Measurements from ENCODE around the gene XG. TPM values are rescaled to one million over a fixed set of nuclear protein-coding genes. Genes with fewer than 3 reads are reported as not detected.

XG gene
- total and polyA plus RNA-seq, 2 donors (not counting 3 experiments of a cell fraction or from before 2014, with no cell fraction given), result 0.10 TPM; not detected in 1

DNA sequence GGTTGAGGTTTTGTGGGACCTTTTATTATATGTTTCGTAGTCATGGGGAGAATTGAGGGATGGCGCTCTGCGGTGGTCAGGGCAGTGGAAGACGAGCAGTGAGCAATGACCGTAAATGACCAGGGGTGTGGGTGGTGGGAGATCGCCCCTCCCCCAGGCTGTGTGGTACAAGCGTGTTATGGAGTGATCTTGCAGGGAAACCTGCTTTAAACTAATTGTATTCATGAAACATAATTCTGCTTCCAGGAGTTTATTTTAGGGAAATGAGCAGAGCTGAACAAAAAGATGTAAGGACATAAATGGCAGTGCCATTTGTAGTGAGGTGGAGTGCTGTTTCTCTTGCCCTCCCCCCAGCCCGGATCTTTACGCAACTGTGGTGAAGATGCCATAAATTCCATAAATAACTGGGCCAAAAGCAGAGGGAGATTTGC is 97.0 kb downstream of the XG start:
- intact Hi-C loops (cut with micrococcal nuclease), result no loop called here
- FAIRE-seq (no peak), DNase-seq (ENCODE audit: low read depth, low spot score) (no peak)
- H2AFZ ChIP-seq (ENCODE audit: low read depth, low read length), result no peak overlapping the region
- no peaks in the 10 kb centered on the region for H3K79me2 ChIP-seq (ENCODE audit: control insufficient read depth, insufficient read depth, low read length)
- H3K27ac ChIP-seq (ENCODE audit: insufficient read depth, low read depth, low read length), result no peak overlapping the region
- no peaks in the 10 kb centered on the region for H3K9me3 ChIP-seq (replicated peaks; ENCODE audit: control insufficient read depth, insufficient read depth, low read length)
- H3K4me3 ChIP-seq (replicated peaks in 1 of 3; ENCODE audit: insufficient read depth in 1 of 3, low read depth in 1 of 3, low read length in 3 of 3), result no peak overlapping the region
- no peaks in the 10 kb centered on the region for H3K36me3 ChIP-seq (ENCODE audit: control insufficient read depth in 2 of 2, extremely low read depth in 1 of 2, insufficient read depth in 2 of 2, low read length in 2 of 2)
- POLR2A ChIA-PET, result no interaction called here
- BruUV-seq (replicated peaks), result no TSS peak
- CTCF ChIA-PET, result no interaction called here
- TF ChIP-seq FOS (IDR thresholded peaks at IDR 0.05; ENCODE audit: borderline replicate concordance, insufficient read depth, low read length) (no peak), JUN (IDR thresholded peaks at IDR 0.05; ENCODE audit: borderline replicate concordance, insufficient read depth, insufficient read length, low read depth) (no peak), MAX (IDR thresholded peaks at IDR 0.05; ENCODE audit: insufficient read depth, insufficient read length) (no peak)
- H3K9me1 ChIP-seq (replicated peaks; ENCODE audit: control insufficient read depth, extremely low read depth, insufficient read depth, low read length), result no peaks in the 10 kb centered on the region
- no peaks in the 10 kb centered on the region for H4K20me1 ChIP-seq (replicated peaks; ENCODE audit: control insufficient read depth, extremely low read depth, insufficient read depth, low read length)
- H3K4me1 ChIP-seq (ENCODE audit: control insufficient read depth, extremely low read depth, insufficient read depth, low read length), result no peaks in the 10 kb centered on the region
- no peak overlapping the region for H3K4me2 ChIP-seq (ENCODE audit: insufficient read depth, low read length)
- H3K27me3 ChIP-seq (ENCODE audit: control insufficient read depth in 2 of 2, insufficient read depth in 2 of 2, low read length in 2 of 2), result no peaks in the 10 kb centered on the region
- dilution Hi-C loops (cut with MboI; ENCODE audit: extremely low pct_ligation_motif_present, low sequenced_read_pairs), result no loop called here
- H3K9ac ChIP-seq (replicated peaks; ENCODE audit: extremely low read depth, insufficient read depth, low read length), result no peak overlapping the region

DNA sequence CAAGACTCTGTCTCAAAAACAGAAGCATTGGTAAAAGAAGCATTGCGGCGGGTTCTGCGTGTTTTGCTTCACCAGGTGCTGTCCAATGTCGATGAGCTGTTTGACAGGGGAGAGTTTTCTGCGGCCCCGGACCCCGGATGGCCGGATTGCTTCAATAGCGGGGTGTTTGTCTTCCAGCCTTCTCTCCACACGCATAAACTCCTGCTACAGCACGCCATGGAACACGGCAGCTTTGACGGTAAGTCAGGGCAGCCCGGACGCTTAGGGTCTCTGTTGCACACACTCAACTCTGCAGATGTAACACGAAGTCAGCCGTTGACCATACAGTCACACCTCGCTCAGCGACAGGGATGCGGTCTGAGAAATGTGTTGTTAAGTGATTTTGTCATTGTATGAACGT is 103.1 kb downstream of the XG start:
- FAIRE-seq, result no peak
- Histone ChIP-seq H3K36me3 (ENCODE audit: control insufficient read depth in 2 of 2, extremely low read depth in 1 of 2, insufficient read depth in 2 of 2, low read length in 2 of 2) (no peaks in the 10 kb centered on the region), H3K4me1 (ENCODE audit: control insufficient read depth, extremely low read depth, insufficient read depth, low read length) (no peaks in the 10 kb centered on the region), H3K9me1 (replicated peaks; ENCODE audit: control insufficient read depth, extremely low read depth, insufficient read depth, low read length) (no peaks in the 10 kb centered on the region), H3K4me2 (ENCODE audit: insufficient read depth, low read length) (no peak overlapping the region), H3K9ac (replicated peaks; ENCODE audit: extremely low read depth, insufficient read depth, low read length) (no peak overlapping the region), H3K27me3 (ENCODE audit: control insufficient read depth in 2 of 2, insufficient read depth in 2 of 2, low read length in 2 of 2) (no peaks in the 10 kb centered on the region), H2AFZ (ENCODE audit: low read depth, low read length) (no peak overlapping the region), H3K27ac (ENCODE audit: insufficient read depth, low read depth, low read length) (no peak overlapping the region), H3K4me3 (replicated peaks in 1 of 3; ENCODE audit: insufficient read depth in 1 of 3, low read depth in 1 of 3, low read length in 3 of 3) (no peak overlapping the region), H3K79me2 (ENCODE audit: control insufficient read depth, insufficient read depth, low read length) (no peaks in the 10 kb centered on the region), H3K9me3 (replicated peaks; ENCODE audit: control insufficient read depth, insufficient read depth, low read length) (no peaks in the 10 kb centered on the region), H4K20me1 (replicated peaks; ENCODE audit: control insufficient read depth, extremely low read depth, insufficient read depth, low read length) (no peaks in the 10 kb centered on the region)
- intact Hi-C loops (cut with micrococcal nuclease), result no loop called here
- dilution Hi-C loops (cut with MboI; ENCODE audit: extremely low pct_ligation_motif_present, low sequenced_read_pairs), result no loop called here
- DNase-seq (ENCODE audit: low read depth, low spot score), result no peak
- no peak for TF ChIP-seq MAX (IDR thresholded peaks at IDR 0.05; ENCODE audit: insufficient read depth, insufficient read length)
- TF ChIP-seq POLR2A (IDR thresholded peaks at IDR 0.05; ENCODE audit: low read depth, low read length), result no peak
- TF ChIP-seq JUN (IDR thresholded peaks at IDR 0.05; ENCODE audit: borderline replicate concordance, insufficient read depth, insufficient read length, low read depth), result no peak
- no peak for TF ChIP-seq FOS (IDR thresholded peaks at IDR 0.05; ENCODE audit: borderline replicate concordance, insufficient read depth, low read length)
- no peak for TF ChIP-seq POLR2AphosphoS5 (IDR thresholded peaks at IDR 0.05; ENCODE audit: insufficient read depth, low read depth, low read length)
- no peak for TF ChIP-seq CTCF (IDR thresholded peaks at IDR 0.05; ENCODE audit: extremely low read depth in 1 of 2, insufficient read depth in 1 of 2, low read depth in 1 of 2, low read length in 2 of 2)
- no peak for TF ChIP-seq EZH2 (IDR thresholded peaks at IDR 0.05; ENCODE audit: borderline replicate concordance, low read depth, low read length, severe bottlenecking)
- no peak for TF ChIP-seq MYC (IDR thresholded peaks at IDR 0.05; ENCODE audit: low read depth, low read length)
- no peak for TF ChIP-seq GATA2 (IDR thresholded peaks at IDR 0.05; ENCODE audit: insufficient read depth, insufficient read length, low read depth, low read length)
- CTCF ChIA-PET, result no interaction called here
- no TSS peak for BruUV-seq (replicated peaks)
- POLR2A ChIA-PET, result no interaction called here
